ENCODE measurements around the gene CPN1.

DNA sequence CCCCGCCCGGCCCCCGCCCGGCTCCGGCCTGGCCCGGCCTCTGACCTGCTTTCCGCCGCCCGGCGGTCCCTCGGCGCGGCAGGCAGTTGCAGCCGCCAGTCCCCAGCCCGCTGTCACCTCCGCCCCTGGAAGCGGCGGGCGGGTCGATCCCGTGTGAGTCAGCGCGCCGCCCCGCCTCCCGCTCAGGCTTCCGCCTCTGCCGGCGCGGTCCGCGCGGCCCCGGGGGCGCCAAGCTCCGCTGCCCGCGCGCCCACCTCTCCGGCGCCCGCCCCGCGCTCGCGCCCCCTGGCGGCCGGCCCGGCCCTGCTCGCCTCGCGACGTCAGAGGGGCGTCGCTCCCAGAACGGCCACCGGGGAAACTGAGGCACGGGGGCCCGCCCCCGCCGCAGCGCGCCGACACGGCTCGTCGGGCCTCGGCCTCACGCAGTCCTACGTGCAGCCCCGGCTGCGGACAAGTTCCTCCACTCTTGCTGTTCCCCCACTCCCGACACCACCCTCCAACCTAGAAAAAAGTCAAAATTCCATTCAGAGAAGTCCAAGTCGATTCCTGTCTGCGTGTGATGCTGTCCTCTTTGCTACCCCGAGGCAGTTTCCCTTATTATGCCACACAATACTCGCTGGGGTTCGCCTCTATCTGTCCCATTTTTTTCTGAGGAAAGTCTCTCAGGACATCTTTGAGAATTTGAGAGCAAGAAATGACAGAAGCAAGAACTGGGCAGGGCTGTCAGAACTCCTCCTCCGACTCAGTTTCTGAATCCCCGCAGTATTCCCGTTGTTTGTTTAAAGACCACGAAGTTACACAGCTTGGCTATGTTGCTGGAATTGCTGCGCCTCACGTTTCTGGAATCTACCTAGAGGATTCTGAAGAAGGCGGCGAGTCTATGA is 71.6 kb downstream of the CPN1 start, which contains the start of gene DNMBP:
- TF ChIP-seq EZH2 (optimal IDR thresholded peaks at IDR 0.05; ENCODE audit: low read depth, low read length) (no peak), EZH2phosphoT487 (IDR thresholded peaks at IDR 0.05; ENCODE audit: low read length) (no peak)
- TF ChIP-seq, protein P1, sequence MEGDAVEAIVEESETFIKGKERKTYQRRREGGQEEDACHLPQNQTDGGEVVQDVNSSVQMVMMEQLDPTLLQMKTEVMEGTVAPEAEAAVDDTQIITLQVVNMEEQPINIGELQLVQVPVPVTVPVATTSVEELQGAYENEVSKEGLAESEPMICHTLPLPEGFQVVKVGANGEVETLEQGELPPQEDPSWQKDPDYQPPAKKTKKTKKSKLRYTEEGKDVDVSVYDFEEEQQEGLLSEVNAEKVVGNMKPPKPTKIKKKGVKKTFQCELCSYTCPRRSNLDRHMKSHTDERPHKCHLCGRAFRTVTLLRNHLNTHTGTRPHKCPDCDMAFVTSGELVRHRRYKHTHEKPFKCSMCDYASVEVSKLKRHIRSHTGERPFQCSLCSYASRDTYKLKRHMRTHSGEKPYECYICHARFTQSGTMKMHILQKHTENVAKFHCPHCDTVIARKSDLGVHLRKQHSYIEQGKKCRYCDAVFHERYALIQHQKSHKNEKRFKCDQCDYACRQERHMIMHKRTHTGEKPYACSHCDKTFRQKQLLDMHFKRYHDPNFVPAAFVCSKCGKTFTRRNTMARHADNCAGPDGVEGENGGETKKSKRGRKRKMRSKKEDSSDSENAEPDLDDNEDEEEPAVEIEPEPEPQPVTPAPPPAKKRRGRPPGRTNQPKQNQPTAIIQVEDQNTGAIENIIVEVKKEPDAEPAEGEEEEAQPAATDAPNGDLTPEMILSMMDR (IDR thresholded peaks at IDR 0.05; ENCODE audit: low read length), result peak; percentile 37
